GM19467 (cell line): ENCODE data around the gene AK8.

Source experiments
- ATAC-seq: cut with Tn5 transposase; IDR thresholded peaks from one replicate; pipeline ENCODE4 v1.9.1; 2021; ENCODE audit warnings: mild to moderate bottlenecking, moderate library complexity; ENCODE audit not compliant: unreplicated experiment

Gene AK8

GRCh38 chr9:132858751-132859150 lies 19.3 kb downstream of the AK8 start:
- no peak for ATAC-seq

- ATAC-seq, result no peak
Measured at GRCh38 chr9:132857616-132858342, 20.3 kb downstream of the AK8 start.

GRCh38 chr9:132857031-132857430 lies 21.1 kb downstream of the AK8 start:
- no peak for ATAC-seq

DNA sequence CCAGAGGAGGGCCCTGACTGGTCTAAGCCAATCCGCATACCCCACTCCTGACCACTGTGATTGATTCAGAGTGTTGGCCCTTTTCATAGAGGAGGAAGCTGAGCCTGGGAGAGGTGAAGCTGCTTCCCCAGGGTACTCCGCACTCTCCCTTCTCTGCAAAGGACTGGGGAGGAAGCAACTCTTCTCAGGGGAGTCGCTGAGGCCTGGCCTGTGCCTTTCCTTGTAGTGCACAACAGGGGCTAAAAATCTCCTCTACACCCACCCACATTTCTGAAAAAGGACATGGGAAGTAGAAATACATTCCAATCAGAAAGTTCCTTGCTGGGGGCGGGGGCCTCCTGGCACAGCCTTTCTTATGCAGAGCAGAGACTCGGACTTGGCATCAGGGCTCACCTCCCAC lies 22.2 kb downstream of the AK8 start:
- ATAC-seq, result no peak

DNA sequence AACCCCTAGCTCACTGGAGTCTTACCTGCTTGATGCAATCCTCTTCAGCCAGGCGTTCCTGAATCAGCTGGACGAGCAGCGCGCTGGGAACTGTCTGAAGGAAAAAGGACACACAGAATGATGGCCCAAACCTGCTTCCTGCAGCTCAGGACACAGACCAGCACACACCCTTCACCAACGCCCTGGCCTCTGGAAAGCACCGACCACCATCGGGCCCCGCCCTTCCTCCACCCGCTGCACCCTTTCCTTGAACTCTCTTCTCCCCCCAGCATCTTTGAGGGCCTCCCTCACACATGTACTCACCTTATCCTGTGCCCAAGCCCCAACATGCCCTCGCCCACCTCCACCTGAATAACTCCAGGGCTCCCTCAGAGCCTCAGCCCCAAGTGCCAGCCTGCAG lies 23.3 kb downstream of the AK8 start:
- no peak for ATAC-seq

- no peak for ATAC-seq
Measured at GRCh38 chr9:132853482-132853881, 24.6 kb downstream of the AK8 start.

- ATAC-seq, result no peak
Measured at GRCh38 chr9:132849185-132849706, 28.8 kb downstream of the AK8 start.

DNA sequence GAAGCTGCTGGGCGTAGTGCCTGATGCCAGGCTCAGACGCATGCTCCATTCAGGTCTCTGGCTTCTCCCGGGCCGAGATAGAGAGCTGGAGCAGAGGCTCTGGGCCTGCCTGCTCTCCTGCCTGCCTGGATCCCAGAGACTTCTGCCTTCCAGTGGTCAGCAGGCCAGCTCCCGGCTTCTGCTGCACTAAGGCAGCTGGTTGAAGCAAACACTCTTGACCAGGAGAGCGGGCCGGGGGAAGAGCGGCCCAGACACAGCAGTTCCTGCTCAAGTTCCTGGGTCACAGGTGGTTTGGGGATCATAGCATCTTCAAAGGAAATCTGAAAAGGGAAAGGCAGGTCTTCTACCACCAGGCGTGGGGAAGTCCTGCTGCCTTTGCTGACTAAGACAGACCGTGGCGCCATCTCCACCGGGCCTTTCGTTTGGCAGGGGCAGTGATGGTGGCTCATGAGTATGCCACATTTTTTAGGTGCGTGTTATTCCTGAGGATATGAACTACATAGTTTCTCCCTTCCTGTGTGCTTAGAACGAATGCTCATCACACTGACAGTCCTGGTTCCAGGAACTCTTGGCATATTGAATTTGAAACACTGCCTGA lies 31.1 kb downstream of the AK8 start:
- ATAC-seq, result no peak

DNA sequence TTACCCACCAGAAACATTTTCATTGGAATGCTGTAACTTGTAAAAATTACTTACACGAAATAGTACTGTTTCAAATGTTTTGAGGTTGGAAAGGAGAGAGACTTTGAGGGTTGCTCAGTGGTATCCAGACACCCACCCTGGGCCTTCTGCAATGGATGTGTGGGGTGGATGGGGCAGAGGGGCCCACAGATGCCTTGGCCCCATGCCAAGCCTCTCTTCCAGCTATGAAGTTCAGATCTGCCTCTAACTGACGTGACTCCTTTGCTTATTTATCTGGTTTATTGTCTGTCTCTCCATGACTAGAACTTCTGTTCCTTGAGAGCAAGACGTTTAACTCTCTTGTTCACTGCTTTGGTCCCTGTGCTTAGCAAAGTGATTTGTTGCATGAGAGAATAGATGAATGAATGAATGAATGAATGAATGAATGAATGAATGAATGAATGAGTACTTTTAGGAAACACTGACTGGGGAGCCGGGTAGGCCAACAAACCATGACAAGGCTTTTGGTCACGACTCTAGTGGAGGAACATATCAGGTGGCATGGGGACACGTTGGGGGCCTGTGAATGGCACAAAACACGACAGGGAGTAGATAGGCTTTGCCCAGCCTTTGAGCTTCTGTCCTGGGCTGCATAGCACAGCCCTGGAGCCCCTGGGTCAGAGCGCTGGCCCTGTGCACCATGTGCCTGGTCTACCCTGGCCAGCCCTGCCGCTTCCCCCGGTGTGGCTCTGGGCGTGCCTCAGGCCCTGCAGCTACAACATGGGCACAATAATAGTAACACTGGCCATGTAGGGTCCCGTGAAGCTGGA lies 31.8 kb downstream of the AK8 start:
- no peak for ATAC-seq

GRCh38 chr9:132842124-132843044 lies 35.7 kb downstream of the AK8 start:
- no peak for ATAC-seq

DNA sequence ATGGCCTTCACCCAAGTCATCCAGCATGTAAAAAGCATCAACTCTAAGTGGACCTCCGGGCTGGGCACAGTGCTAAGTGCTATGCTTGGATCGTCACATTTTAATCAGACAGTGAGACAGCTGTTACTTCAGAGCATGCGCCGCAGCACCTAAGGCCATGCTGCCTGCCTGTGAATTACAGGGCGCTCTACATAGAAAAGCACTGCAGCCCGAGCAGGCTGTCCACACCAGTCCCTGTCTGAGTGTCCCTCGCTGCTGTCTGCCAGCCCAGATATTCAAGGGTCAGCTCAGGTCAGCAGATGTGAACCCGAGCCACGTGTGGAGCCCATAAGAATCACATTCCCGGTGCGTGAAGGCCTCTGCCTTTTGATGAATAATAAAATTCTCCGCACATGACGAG lies 37.1 kb downstream of the AK8 start:
- ATAC-seq, result no peak

- ATAC-seq, result no peak
Measured at GRCh38 chr9:132838291-132838690, 39.8 kb downstream of the AK8 start.

- ATAC-seq, result no peak
Measured at GRCh38 chr9:132837501-132838286, 40.4 kb downstream of the AK8 start.

DNA sequence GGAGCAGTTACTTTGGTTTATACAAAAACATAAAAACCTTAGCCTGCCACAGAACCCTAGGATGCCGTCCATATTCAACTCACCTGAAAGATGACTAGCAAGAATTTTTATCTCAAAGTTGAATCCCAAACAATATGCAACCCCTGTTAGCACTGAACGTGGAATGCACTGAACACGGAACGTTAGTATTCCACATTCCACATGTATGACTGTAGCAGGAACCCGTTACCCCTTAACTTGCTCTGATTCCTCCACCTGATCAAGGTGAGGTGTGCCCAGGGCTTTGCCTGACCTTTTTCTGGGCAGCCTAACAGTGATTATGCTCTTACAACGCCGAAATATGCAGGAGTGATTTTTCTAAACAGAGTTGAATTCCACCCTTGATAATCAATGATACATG lies 43.7 kb downstream of the AK8 start:
- no peak for ATAC-seq

DNA sequence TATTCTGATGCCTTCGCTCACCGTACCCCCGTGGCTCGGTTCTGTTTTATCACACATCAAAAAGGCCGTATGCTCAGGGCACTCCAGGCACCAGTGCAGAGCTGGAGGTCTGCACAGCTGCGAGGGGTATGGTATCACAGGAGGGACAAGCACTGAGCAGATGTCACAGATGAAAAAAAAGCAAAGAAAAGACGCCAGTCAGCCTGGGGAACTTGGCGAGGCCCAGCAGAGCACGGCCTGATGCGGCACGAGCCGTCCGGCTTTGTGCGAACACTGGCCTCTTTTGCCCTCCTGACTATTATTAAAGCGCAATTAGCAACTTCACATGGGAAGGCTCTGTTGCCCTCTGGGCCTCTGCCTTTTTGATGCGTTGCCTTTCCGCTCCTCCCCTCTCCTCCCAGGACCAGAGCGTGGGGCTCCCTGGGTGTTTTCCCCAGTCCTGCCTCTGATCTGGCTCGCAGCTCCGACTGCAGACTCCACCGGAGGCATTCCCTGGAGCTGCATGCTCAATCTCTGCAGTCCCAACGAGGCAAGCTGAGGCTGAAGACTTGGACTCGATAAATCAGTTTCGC lies 44.4 kb downstream of the AK8 start:
- no peak for ATAC-seq

GRCh38 chr9:132832171-132832881 lies 45.8 kb downstream of the AK8 start:
- no peak for ATAC-seq

DNA sequence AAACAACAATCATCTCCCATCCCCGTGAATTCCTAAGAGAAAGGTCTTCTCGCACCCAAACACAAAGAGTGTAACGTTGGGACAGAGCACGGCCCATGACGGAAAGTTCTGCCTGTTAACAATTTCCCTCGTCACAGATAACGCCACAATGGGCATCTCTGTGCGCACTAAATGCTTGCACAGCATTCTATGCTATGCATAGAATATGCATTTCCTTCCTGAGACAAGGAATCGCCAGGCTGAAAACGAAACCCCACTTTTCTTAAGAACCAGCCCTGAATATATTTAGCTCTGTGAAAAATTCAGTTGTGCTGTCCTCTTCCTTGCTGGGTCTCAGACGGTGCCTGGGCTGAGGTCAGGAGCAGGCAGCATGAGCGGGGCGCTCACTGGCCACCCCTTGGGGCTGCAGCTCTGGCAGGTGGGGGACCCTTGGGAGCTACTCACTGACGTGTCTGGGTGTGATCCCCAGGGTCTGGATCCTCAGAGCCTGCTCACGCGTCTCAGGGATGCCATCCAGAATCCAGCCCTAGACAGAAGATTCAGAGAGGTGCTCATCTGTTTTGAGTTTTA lies 49.8 kb downstream of the AK8 start:
- no peak for ATAC-seq

GRCh38 chr9:132827366-132827765 lies 50.7 kb downstream of the AK8 start:
- no peak for ATAC-seq
